ENCODE results near the gene MAPK11.

MAPK11 gene

GRCh38 chr22:50278956-50279619 lies 8.9 kb upstream of the MAPK11 start:
- Histone ChIP-seq H3K4me3 (ENCODE audit: low read depth, low read length) (no peak overlapping the region), H3K27me3 (no peaks in the 10 kb centered on the region), H3K4me1 (peaks cover 5% of the 10 kb centered on the region), H3K36me3 (peaks cover 74% of the 10 kb centered on the region), H3K9me3 (no peaks in the 10 kb centered on the region)
- TF ChIP-seq, protein P1, sequence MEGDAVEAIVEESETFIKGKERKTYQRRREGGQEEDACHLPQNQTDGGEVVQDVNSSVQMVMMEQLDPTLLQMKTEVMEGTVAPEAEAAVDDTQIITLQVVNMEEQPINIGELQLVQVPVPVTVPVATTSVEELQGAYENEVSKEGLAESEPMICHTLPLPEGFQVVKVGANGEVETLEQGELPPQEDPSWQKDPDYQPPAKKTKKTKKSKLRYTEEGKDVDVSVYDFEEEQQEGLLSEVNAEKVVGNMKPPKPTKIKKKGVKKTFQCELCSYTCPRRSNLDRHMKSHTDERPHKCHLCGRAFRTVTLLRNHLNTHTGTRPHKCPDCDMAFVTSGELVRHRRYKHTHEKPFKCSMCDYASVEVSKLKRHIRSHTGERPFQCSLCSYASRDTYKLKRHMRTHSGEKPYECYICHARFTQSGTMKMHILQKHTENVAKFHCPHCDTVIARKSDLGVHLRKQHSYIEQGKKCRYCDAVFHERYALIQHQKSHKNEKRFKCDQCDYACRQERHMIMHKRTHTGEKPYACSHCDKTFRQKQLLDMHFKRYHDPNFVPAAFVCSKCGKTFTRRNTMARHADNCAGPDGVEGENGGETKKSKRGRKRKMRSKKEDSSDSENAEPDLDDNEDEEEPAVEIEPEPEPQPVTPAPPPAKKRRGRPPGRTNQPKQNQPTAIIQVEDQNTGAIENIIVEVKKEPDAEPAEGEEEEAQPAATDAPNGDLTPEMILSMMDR (IDR thresholded peaks at IDR 0.05; ENCODE audit: low read depth, low read length), result no peak
- no peak for DNase-seq

GRCh38 chr22:50278461-50278860 lies 8.3 kb upstream of the MAPK11 start:
- no peaks in the 10 kb centered on the region for H3K27me3 ChIP-seq
- DNase-seq, result no peak
- TF ChIP-seq, protein P1 (IDR thresholded peaks at IDR 0.05; ENCODE audit: low read depth, low read length), result no peak
- peaks cover 74% of the 10 kb centered on the region for H3K36me3 ChIP-seq
- H3K9me3 ChIP-seq, result no peaks in the 10 kb centered on the region
- H3K4me1 ChIP-seq, result peaks cover 7% of the 10 kb centered on the region
- H3K4me3 ChIP-seq (ENCODE audit: low read depth, low read length), result no peak overlapping the region

DNA sequence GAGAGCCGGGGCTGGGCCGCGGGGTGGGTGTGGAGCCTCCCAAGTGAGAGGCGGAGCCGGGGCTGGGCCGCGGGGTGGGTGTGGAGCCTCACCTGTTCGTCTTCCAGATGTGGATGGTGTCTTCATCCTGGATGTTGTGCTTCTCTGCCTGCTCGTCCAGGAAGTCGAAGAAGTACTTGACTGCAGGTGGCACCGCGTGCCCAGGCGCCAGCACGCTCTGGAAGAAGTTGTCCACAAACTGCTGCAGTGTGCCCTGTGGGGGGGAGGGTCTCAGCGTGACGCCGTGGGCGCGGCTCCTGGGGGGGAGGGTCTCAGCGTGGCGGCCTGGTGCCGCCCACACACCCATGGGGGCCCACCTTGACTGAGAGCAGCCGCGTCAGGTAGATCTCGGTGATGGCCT lies 7.6 kb upstream of the MAPK11 start:
- Histone ChIP-seq H3K36me3 (peaks cover 70% of the 10 kb centered on the region), H3K27me3 (no peaks in the 10 kb centered on the region)
- DNase-seq, result no peak

DNA sequence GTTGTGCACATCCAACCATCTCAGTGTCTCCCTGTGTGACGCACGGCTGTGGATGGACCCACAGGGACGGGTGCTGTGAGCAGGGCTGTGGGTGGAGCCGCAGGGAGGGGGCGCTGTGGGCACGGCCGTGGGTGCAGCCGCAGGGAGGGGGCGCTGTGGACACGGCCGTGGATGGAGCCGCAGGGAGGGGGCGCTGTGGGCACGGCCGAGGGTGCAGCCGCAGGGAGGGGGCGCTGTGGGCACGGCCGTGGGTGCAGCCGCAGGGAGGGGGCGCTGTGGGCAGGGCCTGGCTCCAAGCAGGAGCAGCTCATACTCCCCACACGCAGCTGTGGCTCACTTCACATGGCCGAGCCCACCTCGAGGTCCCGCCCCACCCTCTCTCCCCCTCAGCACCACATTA lies 6.0 kb upstream of the MAPK11 start:
- Histone ChIP-seq H3K9me3 (no peaks in the 10 kb centered on the region), H3K27me3 (no peaks in the 10 kb centered on the region; the same call in 1 of the 2 replicates), H3K4me3 (ENCODE audit: low read depth, low read length) (no peak overlapping the region), H3K36me3 (peaks cover 55% of the 10 kb centered on the region), H3K4me1 (peaks cover 13% of the 10 kb centered on the region)
- DNase-seq, result peak; percentile 64
- TF ChIP-seq, protein P1 (IDR thresholded peaks at IDR 0.05; ENCODE audit: low read depth, low read length), result peak; percentile 48

More for the DNA sequence above, 7.6 kb upstream of the MAPK11 start:
- Histone ChIP-seq H3K9me3 (no peaks in the 10 kb centered on the region), H3K4me1 (peaks cover 10% of the 10 kb centered on the region), H3K4me3 (ENCODE audit: low read depth, low read length) (no peak overlapping the region)
- TF ChIP-seq, protein P1 (IDR thresholded peaks at IDR 0.05; ENCODE audit: low read depth, low read length), result no peak

GRCh38 chr22:50275181-50276055 lies 5.2 kb upstream of the MAPK11 start:
- TF ChIP-seq, protein P1 (IDR thresholded peaks at IDR 0.05; ENCODE audit: low read depth, low read length), result no peak
- no peak overlapping the region for H3K4me3 ChIP-seq (ENCODE audit: low read depth, low read length)
- H3K36me3 ChIP-seq, result peaks cover 50% of the 10 kb centered on the region
- peaks cover 13% of the 10 kb centered on the region for H3K4me1 ChIP-seq
- no peaks in the 10 kb centered on the region for H3K9me3 ChIP-seq
- peaks cover 5% of the 10 kb centered on the region for H3K27me3 ChIP-seq
- no peak for DNase-seq

- Histone ChIP-seq H3K4me3 (ENCODE audit: low read depth, low read length) (no peak overlapping the region), H3K36me3 (peaks cover 44% of the 10 kb centered on the region), H3K9me3 (no peaks in the 10 kb centered on the region), H3K4me1 (peaks cover 13% of the 10 kb centered on the region), H3K27me3 (peaks cover 5% of the 10 kb centered on the region)
- TF ChIP-seq, protein P1 (IDR thresholded peaks at IDR 0.05; ENCODE audit: low read depth, low read length), result no peak
- DNase-seq, result no peak
These were observed 4.6 kb upstream of the MAPK11 start for GRCh38 chr22:50274771-50275170.
